ENCODE measurements around the gene IL6.
"Not testable (repeated sequence)": the region's sequence is repeated elsewhere in the genome, so short reads cannot be mapped to it uniquely, and the experiment has no call there.

Gene IL6

DNA sequence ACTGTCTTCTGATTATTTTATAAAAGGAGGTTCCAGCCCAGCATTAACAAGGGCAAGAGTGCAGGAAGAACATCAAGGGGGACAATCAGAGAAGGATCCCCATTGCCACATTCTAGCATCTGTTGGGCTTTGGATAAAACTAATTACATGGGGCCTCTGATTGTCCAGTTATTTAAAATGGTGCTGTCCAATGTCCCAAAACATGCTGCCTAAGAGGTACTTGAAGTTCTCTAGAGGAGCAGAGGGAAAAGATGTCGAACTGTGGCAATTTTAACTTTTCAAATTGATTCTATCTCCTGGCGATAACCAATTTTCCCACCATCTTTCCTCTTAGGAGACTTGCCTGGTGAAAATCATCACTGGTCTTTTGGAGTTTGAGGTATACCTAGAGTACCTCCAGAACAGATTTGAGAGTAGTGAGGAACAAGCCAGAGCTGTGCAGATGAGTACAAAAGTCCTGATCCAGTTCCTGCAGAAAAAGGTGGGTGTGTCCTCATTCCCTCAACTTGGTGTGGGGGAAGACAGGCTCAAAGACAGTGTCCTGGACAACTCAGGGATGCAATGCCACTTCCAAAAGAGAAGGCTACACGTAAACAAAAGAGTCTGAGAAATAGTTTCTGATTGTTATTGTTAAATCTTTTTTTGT lies 2.3 kb downstream of the IL6 start:
- no peak for DNase-seq

DNA sequence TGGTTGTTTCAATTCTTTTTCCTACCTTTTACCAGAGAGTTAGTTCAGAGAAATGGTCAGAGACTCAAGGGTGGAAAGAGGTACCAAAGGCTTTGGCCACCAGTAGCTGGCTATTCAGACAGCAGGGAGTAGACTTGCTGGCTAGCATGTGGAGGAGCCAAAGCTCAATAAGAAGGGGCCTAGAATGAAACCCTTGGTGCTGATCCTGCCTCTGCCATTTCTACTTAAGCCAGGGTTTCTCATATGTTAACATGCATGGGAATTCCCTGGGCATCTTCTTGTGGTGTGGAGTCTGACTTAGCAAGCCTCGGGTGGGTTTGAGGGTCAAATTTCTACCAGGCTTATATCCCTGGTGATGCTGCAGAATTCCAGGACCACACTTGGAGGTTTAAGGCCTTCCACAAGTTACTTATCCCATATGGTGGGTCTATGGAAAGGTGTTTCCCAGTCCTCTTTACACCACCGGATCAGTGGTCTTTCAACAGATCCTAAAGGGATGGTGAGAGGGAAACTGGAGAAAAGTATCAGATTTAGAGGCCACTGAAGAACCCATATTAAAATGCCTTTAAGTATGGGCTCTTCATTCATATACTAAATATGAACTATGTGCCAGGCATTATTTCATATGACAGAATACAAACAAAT lies 3.2 kb downstream of the IL6 start:
- DNase-seq = no peak

GRCh38 chr7:22730921-22731654 lies 4.1 kb downstream of the IL6 start:
- DNase-seq = peak in 1 of 2 experiments; percentile 9

GRCh38 chr7:22731766-22732165 lies 4.8 kb downstream of the IL6 start:
- no peak for DNase-seq

- DNase-seq = peak in 1 of 2 experiments; percentile 10
These were observed 5.6 kb downstream of the IL6 start for GRCh38 chr7:22732556-22733126.

- DNase-seq = no peak
These were observed 6.8 kb downstream of the IL6 start for GRCh38 chr7:22733761-22734160.

- no peak for DNase-seq
These were observed 16.0 kb downstream of the IL6 start for GRCh38 chr7:22743014-22743413.

GRCh38 chr7:22751341-22751740 lies 24.3 kb downstream of the IL6 start:
- DNase-seq = no peak

DNA sequence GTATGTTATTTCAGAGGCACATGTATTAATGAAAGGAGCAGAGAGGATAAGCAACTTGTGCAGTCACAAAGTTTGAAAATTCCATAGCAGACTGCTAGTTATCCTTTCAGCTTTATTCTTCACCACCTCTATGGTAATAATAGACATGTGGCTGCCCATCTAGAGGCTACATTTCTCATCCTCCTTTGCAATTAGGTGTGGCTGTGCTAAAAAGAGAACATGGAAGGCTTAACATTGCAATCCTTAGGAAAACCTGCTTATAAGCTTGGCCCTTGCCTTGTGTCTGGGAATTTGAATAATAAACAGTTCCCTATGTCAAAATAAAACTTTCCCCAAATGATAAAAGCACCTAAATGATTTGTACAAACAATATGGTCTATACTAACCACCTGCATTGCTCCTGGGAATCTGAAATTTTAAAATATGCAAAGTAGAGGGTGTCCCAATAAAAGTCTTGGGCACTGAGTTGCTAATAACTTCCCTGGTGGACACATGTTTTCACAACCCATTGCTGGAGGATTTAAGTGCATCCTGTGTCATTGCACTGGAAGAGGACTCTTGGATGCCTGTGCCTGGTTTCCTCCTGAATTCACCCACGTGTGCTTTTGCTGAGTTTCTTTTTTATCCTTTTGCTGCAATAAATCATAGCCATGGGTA lies 30.5 kb downstream of the IL6 start:
- no peak for DNase-seq

DNA sequence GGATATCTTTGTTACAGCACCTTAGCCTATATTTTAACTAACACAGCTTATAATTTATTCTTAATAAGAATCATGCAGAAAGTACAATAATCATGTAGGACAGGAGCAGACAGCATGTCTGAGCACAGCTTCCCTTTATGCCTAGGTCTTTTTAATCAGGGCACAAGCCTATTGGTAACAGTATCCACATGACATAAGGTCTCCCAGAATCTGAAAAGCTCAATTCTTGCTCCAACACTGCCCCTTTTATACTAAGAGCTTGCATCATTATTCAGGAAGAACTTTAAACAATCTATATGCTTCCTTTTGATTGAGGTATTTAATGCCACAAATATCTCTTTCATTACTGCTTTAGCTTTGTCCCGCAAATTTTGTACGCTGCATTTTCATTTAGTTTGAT lies 31.6 kb downstream of the IL6 start:
- no peak for DNase-seq

GRCh38 chr7:22759721-22760120 lies 32.7 kb downstream of the IL6 start:
- DNase-seq = no peak

GRCh38 chr7:22762866-22763265 lies 35.9 kb downstream of the IL6 start:
- no peak for DNase-seq

GRCh38 chr7:22765609-22766008 lies 38.6 kb downstream of the IL6 start:
- DNase-seq = no peak

- no peak for DNase-seq
These were observed 44.3 kb downstream of the IL6 start for GRCh38 chr7:22771194-22771871.

- no peak for DNase-seq
These were observed 44.9 kb downstream of the IL6 start for GRCh38 chr7:22771872-22772228.

GRCh38 chr7:22772885-22773284 lies 45.9 kb downstream of the IL6 start:
- DNase-seq = no peak

DNA sequence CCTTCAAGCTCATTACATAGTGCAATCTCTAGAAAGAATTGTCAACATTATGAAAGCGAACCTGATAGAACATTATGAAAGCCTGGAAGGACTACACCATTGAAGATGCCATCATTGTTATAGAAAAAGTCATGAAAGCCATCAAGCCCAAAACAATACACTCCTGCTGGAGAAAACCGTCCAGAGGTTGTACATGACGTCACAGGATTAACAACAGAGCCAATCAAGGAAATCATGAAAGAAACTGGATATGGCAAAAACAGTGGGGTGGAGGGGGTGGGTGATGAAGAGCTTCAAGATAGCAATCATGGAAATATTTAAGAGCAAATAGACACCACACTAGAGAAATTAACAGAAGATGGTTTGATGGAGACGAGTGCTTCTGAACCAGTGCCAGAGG lies 50.0 kb downstream of the IL6 start:
- no peak for DNase-seq

DNA sequence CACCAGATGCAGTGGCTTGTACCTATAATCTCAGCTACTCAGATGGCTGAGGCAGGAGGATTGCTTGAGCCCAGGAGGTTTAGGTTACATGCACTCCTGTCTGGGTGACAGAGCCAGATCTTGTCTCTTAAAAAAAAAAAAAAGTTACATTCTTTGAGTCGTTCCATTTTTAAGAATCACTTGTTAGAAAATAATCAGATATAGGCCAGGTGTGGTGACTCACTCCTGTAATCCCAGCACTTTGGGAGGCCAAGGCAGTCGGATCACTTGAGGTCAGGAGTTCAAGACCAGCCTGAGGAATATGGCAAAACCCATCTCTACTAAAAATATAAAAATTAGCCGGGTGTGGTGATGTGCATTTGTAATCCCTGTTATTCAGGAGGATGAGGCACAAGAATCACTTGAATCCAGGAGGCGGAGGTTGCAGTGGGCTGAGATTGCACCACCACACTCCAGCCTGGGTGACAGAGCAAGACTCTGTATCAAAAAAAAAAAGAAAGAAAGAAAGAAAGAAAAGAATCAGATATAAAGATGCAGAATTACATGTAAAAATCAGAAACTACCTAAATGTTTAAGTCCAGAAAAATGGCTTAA lies 52.8 kb downstream of the IL6 start:
- DNase-seq = not testable (repeated sequence)

DNA sequence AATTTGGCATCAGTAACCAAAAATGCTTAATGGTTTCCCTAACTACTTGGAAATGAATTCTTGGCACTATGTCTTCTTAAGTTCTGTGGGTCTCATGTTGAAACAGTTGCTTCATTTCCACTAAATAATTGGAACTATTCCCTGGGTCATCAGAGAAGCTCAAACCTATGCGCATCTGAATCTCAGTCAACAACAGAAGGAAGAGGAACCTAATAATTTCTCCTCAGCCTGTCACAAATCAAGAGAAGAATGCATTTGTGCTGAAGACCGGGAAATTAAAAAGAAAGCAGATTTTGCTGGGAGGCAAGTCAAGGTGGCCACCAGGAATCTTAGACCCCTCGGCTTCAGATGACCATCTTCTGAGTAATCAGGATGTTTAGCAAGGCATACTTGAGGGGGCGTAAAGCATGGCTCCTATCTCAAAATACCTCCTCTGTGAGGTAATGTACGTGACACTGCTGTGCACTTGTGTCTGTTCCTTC lies 54.3 kb downstream of the IL6 start:
- no peak for DNase-seq

Measured in NCI-H526 (cell line).